Loucy (cell line): ENCODE data around the gene ADARB1.

Experiments
- H2AFZ ChIP-seq: fragments of 200-600 bp; sonication (generic); 2 replicates; pipeline ENCODE4 v1.6.0; 2016; ENCODE audit warnings: antibody characterized with exemption, mild to moderate bottlenecking, low read length, moderate library complexity
- H3F3A ChIP-seq: fragments of 200-600 bp; 2 replicates; pipeline ENCODE4 v1.6.0; 2016; ENCODE audit warnings: antibody characterized with exemption, low read depth, mild to moderate bottlenecking
- H3K27me3 ChIP-seq: fragments of 200-600 bp; sonication (generic); 2 replicates; pipeline ENCODE4 v1.6.1; 2014; ENCODE audit warnings: low read length, mild to moderate bottlenecking; ENCODE audit not compliant: insufficient read depth, poor library complexity, severe bottlenecking
- H3K36me3 ChIP-seq: fragments of 200-600 bp; sonication (generic); 2 replicates; pipeline ENCODE4 v1.6.1; 2016; ENCODE audit warnings: low read length; ENCODE audit not compliant: insufficient read depth
- H3K4me1 ChIP-seq: fragments of 200-600 bp; sonication (generic); 2 replicates; pipeline ENCODE4 v1.5.1; 2014; ENCODE audit warnings: low read length, mild to moderate bottlenecking; ENCODE audit not compliant: insufficient read depth, poor library complexity, severe bottlenecking
- H3K4me2 ChIP-seq: fragments of 200-600 bp; sonication (generic); 2 replicates; pipeline ENCODE4 v1.6.0; 2014; ENCODE audit warnings: antibody characterized with exemption, low read length, low read depth, mild to moderate bottlenecking; ENCODE audit not compliant: poor library complexity, severe bottlenecking
- H3K4me3 ChIP-seq: fragments of 200-600 bp; sonication (generic); 2 replicates; pipeline ENCODE4 v1.5.1; 2014; ENCODE audit warnings: low read length, mild to moderate bottlenecking, mixed read lengths; ENCODE audit not compliant: poor library complexity, severe bottlenecking
- H3K79me2 ChIP-seq: fragments of 200-600 bp; sonication (generic); 2 replicates; pipeline ENCODE4 v1.6.1; 2014; ENCODE audit warnings: low read length; ENCODE audit not compliant: insufficient read depth
- H3K9ac ChIP-seq: fragments of 200-600 bp; sonication (generic); 2 replicates; pipeline ENCODE4 v1.6.0; 2014; ENCODE audit warnings: mild to moderate bottlenecking, low read depth, low read length, moderate library complexity; ENCODE audit not compliant: poor library complexity, severe bottlenecking
- H3K9me2 ChIP-seq: fragments of 200-600 bp; sonication (generic); replicated peaks from 2 replicates; pipeline ENCODE4 v1.6.1; 2016; ENCODE audit warnings: low read depth, low read length, mixed read lengths
- H3K9me3 ChIP-seq: fragments of 200-600 bp; sonication (generic); 2 replicates; pipeline ENCODE4 v1.6.1; 2014; ENCODE audit warnings: mild to moderate bottlenecking, antibody characterized with exemption, low read length, low read depth; ENCODE audit not compliant: insufficient read depth
- H4K20me1 ChIP-seq: fragments of 200-600 bp; sonication (generic); 2 replicates; pipeline ENCODE4 v1.6.0; 2014; ENCODE audit warnings: antibody characterized with exemption, low read length, mild to moderate bottlenecking; ENCODE audit not compliant: insufficient read depth, poor library complexity, severe bottlenecking
- CTCF ChIP-seq: fragments of 200-600 bp; sonication (generic); conservative IDR thresholded peaks from 2 replicates; pipeline ENCODE4 v1.5.1; 2014; ENCODE audit warnings: mild to moderate bottlenecking, antibody characterized with exemption, low read length
- EZH2phosphoT487 ChIP-seq: fragments of 200-600 bp; IDR thresholded peaks from 2 replicates; pipeline ENCODE4 v1.6.1; 2018; ENCODE audit warnings: antibody characterized with exemption, mild to moderate bottlenecking, moderate library complexity, borderline replicate concordance

ADARB1 gene

GRCh38 chr21:45064091-45064490 is 10.3 kb upstream of the ADARB1 start:
- Histone ChIP-seq H3K36me3 (no peaks in the 10 kb centered on the region), H3K79me2 (no peaks in the 10 kb centered on the region), H2AFZ (no peak overlapping the region), H4K20me1 (no peaks in the 10 kb centered on the region), H3K4me1 (peaks cover 3% of the 10 kb centered on the region), H3F3A (no peaks in the 10 kb centered on the region), H3K4me3 (no peak overlapping the region), H3K9me2 (no peaks in the 10 kb centered on the region), H3K9me3 (no peaks in the 10 kb centered on the region), H3K27me3 (no peaks in the 10 kb centered on the region), H3K9ac (no peak overlapping the region), H3K4me2 (no peak overlapping the region)
- TF ChIP-seq CTCF (no peak), EZH2phosphoT487 (no peak)

- Histone ChIP-seq H3K4me3 (no peak overlapping the region), H3K27me3 (no peaks in the 10 kb centered on the region), H3K79me2 (no peaks in the 10 kb centered on the region), H3K9me3 (no peaks in the 10 kb centered on the region), H3F3A (no peaks in the 10 kb centered on the region), H3K4me1 (peaks cover 3% of the 10 kb centered on the region), H3K36me3 (no peaks in the 10 kb centered on the region), H3K9me2 (no peaks in the 10 kb centered on the region), H4K20me1 (no peaks in the 10 kb centered on the region), H3K4me2 (no peak overlapping the region), H2AFZ (no peak overlapping the region), H3K9ac (no peak overlapping the region)
- TF ChIP-seq EZH2phosphoT487 (no peak), CTCF (no peak)
Observed at GRCh38 chr21:45064618-45065399, 9.6 kb upstream of the ADARB1 start.

GRCh38 chr21:45067462-45068285 is 6.7 kb upstream of the ADARB1 start:
- Histone ChIP-seq H3K9ac (no peak overlapping the region), H3K36me3 (no peaks in the 10 kb centered on the region), H3K9me3 (no peaks in the 10 kb centered on the region), H3K27me3 (no peaks in the 10 kb centered on the region), H3K9me2 (no peaks in the 10 kb centered on the region), H3K4me1 (peaks cover 3% of the 10 kb centered on the region), H3F3A (no peaks in the 10 kb centered on the region), H3K4me2 (no peak overlapping the region), H3K4me3 (no peak overlapping the region), H4K20me1 (no peaks in the 10 kb centered on the region), H3K79me2 (no peaks in the 10 kb centered on the region), H2AFZ (no peak overlapping the region)
- TF ChIP-seq EZH2phosphoT487 (no peak), CTCF (no peak)
